Measurements from ENCODE around the gene MAMLD1. TPM values are rescaled to one million over a fixed set of nuclear protein-coding genes. Genes with fewer than 3 reads are reported as not detected.

Gene MAMLD1
- total and polyA plus RNA-seq, 2 of the 8 experiments (the other 6 are each of a cell fraction or from before 2014, with no cell fraction given): 0.09 to 0.26 TPM

- TF ChIP-seq TCF12 (IDR thresholded peaks at IDR 0.05; ENCODE audit: low read depth, low read length) (no peak), POLR2A (IDR thresholded peaks at IDR 0.05; ENCODE audit: control extremely low read depth in 1 of 2, low read depth in 2 of 2, low read length in 2 of 2) (no peak), ATF2 (IDR thresholded peaks at IDR 0.05; ENCODE audit: low read length) (no peak), EP300 (IDR thresholded peaks at IDR 0.05; ENCODE audit: borderline replicate concordance in 1 of 2, low read depth in 2 of 2, low read length in 2 of 2) (no peak)
Observed at GRCh38 chrX:150537851-150538250, 174.7 kb downstream of the MAMLD1 start (continued).
